Measurements from ENCODE around the gene NXPE4. TPM values are rescaled to one million over a fixed set of nuclear protein-coding genes. Genes with fewer than 3 reads are reported as not detected.
"Not testable (repeated sequence)": the region's sequence is repeated elsewhere in the genome, so short reads cannot be mapped to it uniquely, and the experiment has no call there.

The NXPE4 gene
- total RNA-seq, 2 experiments from 2014 or later, result not detected

DNA sequence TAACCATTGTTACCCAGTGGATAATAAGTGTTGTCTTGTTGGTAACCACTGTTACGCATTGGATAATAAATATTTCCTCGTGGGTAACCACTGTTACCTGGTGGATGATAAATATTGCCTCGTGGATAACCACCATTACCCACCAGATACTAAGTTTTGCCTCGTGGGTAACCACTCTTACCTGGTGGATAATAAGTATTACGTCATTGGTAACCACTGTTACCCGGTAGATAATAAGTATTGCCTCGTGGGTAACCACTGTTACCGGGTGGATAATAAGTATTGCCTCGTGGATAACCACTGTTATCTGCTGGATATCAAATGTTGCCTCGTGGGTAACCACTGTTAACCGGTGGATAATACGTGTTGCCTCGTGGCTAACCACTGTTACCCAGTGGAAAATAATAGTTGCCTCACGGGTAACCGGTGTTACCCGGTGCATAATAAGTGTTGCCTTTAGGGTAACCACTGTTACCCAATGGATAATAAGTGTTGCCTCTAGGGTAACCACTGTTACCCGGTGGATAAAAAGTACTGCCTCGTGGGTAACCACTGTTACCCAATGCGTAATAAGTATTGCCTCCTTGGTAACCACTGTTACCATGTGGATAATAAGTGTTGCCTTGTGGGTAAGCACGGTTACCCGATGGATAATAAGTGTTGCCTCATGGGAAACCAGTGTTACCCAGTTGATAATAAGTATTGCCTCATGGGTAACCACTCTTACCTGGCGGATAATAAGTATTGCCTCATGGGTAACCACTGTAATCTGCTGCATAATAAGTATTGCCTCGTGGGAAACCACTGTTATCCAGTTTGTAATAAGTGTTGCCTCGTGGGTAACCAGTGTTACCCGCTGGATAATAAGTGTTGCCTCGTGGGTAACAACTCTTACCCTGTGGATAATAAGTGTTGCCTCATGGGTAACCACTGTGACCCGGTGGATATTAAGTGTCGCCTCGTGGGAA, 21.9 kb upstream of the NXPE4 start:
- ChIA-PET CTCF (no interaction called here), POLR2A (no interaction called here)
- H3K36me3 Mint-ChIP-seq (ENCODE audit: low read depth), result no peaks in the 10 kb centered on the region
- no peak overlapping the region for H3K4me3 Mint-ChIP-seq
- H3K4me1 Mint-ChIP-seq (ENCODE audit: low read depth), result no peaks in the 10 kb centered on the region
- DNase-seq (no peak), ATAC-seq (no peak)
- H3K27ac Mint-ChIP-seq, result no peak overlapping the region
- H3K27me3 Mint-ChIP-seq (ENCODE audit: low read depth), result no peaks in the 10 kb centered on the region
- H3K9me3 Mint-ChIP-seq (ENCODE audit: insufficient read depth), result peaks cover 7% of the 10 kb centered on the region

DNA sequence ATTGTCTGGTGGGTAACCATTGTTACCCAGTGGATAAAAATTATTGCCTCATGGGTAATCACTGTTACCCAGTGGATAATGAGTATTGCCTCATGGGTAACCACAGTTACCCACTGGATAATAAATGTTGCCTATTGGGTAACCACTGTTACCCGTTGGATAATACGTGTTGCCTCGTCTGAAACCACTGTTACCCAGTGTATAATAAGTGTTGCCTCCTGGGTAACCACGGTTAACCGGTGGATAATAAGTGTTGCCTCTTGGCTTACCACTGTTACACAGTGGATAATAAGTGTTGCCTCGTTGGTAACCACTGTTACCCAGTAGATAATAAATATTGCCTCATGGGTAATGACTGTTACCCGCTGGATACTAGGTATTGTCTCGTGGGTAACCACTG, 20.9 kb upstream of the NXPE4 start:
- DNase-seq (no peak), ATAC-seq (no peak)
- no peaks in the 10 kb centered on the region for H3K36me3 Mint-ChIP-seq (ENCODE audit: low read depth)
- ChIA-PET POLR2A (no interaction called here), CTCF (no interaction called here)
- peaks cover 8% of the 10 kb centered on the region for H3K9me3 Mint-ChIP-seq (ENCODE audit: insufficient read depth)
- no peaks in the 10 kb centered on the region for H3K27me3 Mint-ChIP-seq (ENCODE audit: low read depth)
- no peak overlapping the region for H3K27ac Mint-ChIP-seq
- H3K4me3 Mint-ChIP-seq, result no peak overlapping the region
- H3K4me1 Mint-ChIP-seq (ENCODE audit: low read depth), result no peaks in the 10 kb centered on the region

DNA sequence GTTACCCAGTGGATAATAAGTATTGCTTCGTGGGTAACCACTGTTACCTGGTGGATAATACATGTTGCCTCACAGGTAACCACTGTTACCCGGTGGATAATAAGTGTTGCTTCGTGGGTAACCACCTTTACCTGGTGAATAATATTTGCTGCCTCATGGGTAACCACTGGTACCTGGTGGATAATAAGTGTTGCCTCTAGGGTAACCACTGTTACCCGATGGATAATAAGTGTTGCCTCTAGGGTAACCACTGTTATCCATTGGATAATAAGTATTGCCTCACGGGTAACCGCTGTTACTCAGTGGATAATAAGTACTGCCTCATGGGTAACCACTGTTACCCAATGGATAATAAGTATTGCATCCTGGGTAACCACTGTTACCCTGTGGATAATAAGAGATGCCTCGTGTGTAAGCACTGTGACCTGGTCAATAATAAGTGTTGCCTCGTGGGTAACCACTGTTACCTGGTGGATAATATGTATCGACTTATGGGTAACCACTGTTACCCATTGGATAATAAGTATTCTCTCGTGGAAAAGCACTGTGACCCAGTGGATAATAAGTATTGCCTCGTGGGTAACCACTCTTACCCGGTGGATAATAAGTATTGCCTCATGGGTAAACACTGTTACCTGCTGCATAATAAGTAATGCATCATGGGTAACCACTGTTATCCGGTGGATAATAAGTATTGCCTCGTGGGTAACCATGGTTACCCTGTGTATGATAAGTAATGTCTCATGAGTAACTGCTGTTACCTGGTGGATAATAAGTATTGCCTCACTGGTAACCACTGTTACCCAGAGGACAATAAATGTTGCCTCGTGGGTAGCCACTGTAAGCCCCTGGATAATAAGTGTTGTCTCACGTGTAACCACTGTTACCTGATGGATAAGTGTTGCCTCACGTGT, 20.1 kb upstream of the NXPE4 start:
- H3K4me1 Mint-ChIP-seq (ENCODE audit: low read depth), result no peaks in the 10 kb centered on the region
- H3K27me3 Mint-ChIP-seq (ENCODE audit: low read depth), result no peaks in the 10 kb centered on the region
- no peak overlapping the region for H3K4me3 Mint-ChIP-seq
- DNase-seq, result no peak
- ChIA-PET CTCF (no interaction called here), POLR2A (no interaction called here)
- H3K27ac Mint-ChIP-seq, result no peak overlapping the region
- no peak for ATAC-seq
- peaks cover 6% of the 10 kb centered on the region for H3K9me3 Mint-ChIP-seq (ENCODE audit: insufficient read depth)
- no peaks in the 10 kb centered on the region for H3K36me3 Mint-ChIP-seq (ENCODE audit: low read depth)

DNA sequence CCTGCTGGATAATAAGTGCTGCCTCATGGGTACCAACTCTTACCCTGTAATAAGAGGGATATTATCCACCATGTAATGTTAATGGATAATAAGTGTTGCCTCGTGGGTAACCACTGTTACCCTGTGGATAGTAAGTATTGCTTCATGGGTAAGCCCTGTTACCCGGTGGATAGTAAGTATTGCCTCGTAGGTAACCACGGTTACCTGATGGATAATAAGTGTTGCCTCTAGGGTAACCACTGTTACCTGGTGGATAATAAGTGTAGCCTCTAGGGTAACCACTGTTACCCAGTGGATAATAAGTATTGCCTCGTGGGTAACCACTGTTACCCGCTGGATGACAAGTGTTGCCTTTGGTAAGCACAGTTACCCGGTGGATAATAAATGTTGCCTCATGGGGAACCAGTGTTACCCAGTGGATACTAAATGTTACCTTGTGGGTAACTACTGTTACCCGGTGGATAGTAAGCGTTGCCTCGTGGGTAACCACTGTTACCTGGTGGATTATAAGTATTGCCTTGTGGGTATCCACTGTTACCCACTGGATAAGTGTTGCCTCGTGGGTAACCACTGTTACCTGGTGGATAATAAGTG, 18.6 kb upstream of the NXPE4 start:
- CTCF ChIA-PET, result no interaction called here
- ATAC-seq, result no peak
- Mint-ChIP-seq H3K36me3 (ENCODE audit: low read depth) (no peaks in the 10 kb centered on the region), H3K4me3 (no peak overlapping the region), H3K4me1 (ENCODE audit: low read depth) (no peaks in the 10 kb centered on the region), H3K27ac (no peak overlapping the region), H3K27me3 (ENCODE audit: low read depth) (no peaks in the 10 kb centered on the region), H3K9me3 (ENCODE audit: insufficient read depth) (peaks cover 6% of the 10 kb centered on the region)
- no peak for DNase-seq
- POLR2A ChIA-PET, result no interaction called here

DNA sequence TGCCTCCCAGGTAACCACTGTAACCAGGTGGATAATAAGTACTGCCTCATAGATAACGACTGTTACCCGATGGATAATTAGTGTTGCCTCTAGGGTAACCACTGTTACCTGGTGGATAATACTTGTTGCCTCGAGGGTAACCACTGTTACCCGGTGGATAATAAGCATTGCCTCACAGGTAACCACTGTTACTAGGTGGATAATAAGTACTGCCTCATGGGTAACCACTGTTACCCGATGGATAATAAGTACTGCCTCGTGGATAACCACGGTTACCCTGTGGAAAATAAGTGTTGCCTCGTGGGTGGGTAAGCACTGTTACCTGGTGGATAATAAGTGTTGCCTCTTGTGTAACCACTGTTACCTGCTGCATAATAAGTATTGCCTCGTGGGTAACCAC, 17.5 kb upstream of the NXPE4 start:
- ATAC-seq; H3K4me3 Mint-ChIP-seq; H3K9me3 Mint-ChIP-seq (ENCODE audit: insufficient read depth); DNase-seq; H3K4me1 Mint-ChIP-seq (ENCODE audit: low read depth); POLR2A ChIA-PET; H3K36me3 Mint-ChIP-seq (ENCODE audit: low read depth); H3K27me3 Mint-ChIP-seq (ENCODE audit: low read depth); CTCF ChIA-PET; H3K27ac Mint-ChIP-seq: not testable (repeated sequence)

DNA sequence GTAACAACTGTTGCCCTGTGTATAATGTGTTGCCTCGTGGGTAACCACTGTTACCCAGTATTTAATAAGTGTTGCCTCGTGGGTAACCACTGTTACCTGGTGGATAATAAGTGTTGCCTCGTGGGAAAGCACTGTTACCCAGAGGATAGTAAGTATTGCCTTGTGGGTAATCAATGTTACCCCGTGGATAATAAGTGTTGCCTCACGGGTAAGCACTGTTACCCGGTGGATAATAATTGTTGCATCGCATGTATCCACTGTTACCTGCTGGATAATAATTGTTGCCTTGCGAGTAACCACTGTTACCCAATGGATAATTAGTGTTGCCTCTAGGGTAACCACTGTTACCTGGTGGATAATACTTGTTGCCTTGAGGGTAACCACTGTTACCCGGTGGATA, 17.1 kb upstream of the NXPE4 start:
- Mint-ChIP-seq H3K9me3 (ENCODE audit: insufficient read depth) (peaks cover 9% of the 10 kb centered on the region), H3K27me3 (ENCODE audit: low read depth) (no peaks in the 10 kb centered on the region), H3K4me3 (no peak overlapping the region), H3K4me1 (ENCODE audit: low read depth) (no peaks in the 10 kb centered on the region), H3K27ac (no peak overlapping the region), H3K36me3 (ENCODE audit: low read depth) (no peaks in the 10 kb centered on the region)
- CTCF ChIA-PET, result no interaction called here
- ATAC-seq, result no peak
- DNase-seq, result no peak
- POLR2A ChIA-PET, result no interaction called here

DNA sequence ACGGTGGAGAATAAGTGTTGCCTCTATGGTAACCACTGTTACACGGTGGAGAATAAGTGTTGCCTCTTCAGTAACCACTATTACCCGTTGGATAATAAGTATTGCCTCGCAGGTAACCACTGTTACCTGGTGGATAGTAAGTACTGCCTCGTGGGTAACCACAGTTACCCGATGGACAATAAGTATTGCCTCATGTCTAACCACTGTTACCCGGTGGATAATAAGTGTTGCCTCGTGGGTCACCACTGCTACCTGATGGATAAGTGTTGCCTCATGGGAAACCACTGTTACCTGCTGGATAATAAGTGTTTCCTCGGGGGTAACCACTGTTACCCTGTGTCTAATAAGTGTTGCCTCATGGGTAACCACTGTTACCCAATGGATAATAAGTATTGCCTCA, 16.6 kb upstream of the NXPE4 start:
- POLR2A ChIA-PET; H3K27ac Mint-ChIP-seq; DNase-seq; H3K4me3 Mint-ChIP-seq; H3K27me3 Mint-ChIP-seq (ENCODE audit: low read depth); CTCF ChIA-PET; H3K4me1 Mint-ChIP-seq (ENCODE audit: low read depth); H3K36me3 Mint-ChIP-seq (ENCODE audit: low read depth); ATAC-seq: not testable (repeated sequence)
- peaks cover 12% of the 10 kb centered on the region for H3K9me3 Mint-ChIP-seq (ENCODE audit: insufficient read depth)

DNA sequence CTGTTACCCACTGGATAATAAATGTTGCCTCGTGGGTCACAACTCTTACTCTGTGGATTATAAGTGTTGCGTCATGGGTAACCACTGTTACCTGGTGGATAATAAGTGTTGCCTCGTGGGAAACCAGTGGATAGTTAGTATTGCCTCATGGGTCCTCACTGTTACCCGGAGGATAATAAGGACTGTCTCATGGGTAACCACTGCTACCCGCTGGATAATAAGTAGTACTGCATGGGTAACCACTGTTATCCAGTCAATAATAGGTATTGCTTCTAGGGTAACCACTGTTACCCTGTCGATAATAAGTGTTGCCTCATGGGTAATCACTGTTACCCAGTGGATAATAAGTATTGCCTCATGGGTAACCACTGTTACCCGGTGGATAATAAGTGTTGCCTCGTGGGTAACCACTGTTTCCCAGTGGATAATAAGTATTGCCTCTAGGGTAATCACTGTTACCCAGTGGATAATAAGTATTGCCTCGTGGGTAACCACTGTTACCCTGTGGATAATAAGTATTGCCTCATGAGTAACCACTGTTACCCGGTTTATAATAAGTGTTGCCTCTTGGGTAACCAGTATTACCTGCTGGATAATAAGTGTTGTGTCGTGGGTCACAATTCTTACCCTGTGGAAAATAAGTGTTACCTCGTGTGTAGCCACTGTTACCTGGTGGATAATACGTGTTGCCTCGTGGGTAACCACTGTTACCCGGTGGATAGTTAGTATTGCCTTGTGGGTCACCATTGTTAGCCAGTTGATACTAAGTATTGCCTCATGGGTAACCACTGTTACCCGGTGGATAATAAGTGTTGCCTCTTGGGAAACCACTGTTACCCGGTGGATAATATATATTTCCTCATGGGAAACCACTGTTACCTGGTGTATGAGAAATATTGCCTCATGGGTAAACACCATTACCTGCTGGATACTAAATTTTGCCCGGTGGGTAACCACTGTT, 15.7 kb upstream of the NXPE4 start:
- ChIA-PET POLR2A (no interaction called here), CTCF (no interaction called here)
- DNase-seq (no peak), ATAC-seq (no peak)
- Mint-ChIP-seq H3K27ac (no peak overlapping the region), H3K4me3 (no peak overlapping the region), H3K9me3 (ENCODE audit: insufficient read depth) (peaks cover 12% of the 10 kb centered on the region), H3K4me1 (ENCODE audit: low read depth) (no peaks in the 10 kb centered on the region), H3K36me3 (ENCODE audit: low read depth) (no peaks in the 10 kb centered on the region), H3K27me3 (ENCODE audit: low read depth) (no peaks in the 10 kb centered on the region)

GRCh38 chr11:114610550-114610949, 15.0 kb upstream of the NXPE4 start:
- DNase-seq, result no peak
- ATAC-seq, result no peak
- H3K27me3 Mint-ChIP-seq (ENCODE audit: low read depth), result no peaks in the 10 kb centered on the region
- no peak overlapping the region for H3K27ac Mint-ChIP-seq
- ChIA-PET POLR2A (no interaction called here), CTCF (no interaction called here)
- peaks cover 12% of the 10 kb centered on the region for H3K9me3 Mint-ChIP-seq (ENCODE audit: insufficient read depth)
- no peaks in the 10 kb centered on the region for H3K36me3 Mint-ChIP-seq (ENCODE audit: low read depth)
- H3K4me3 Mint-ChIP-seq, result no peak overlapping the region
- no peaks in the 10 kb centered on the region for H3K4me1 Mint-ChIP-seq (ENCODE audit: low read depth)

- H3K27ac Mint-ChIP-seq, result no peak overlapping the region
- no peaks in the 10 kb centered on the region for H3K36me3 Mint-ChIP-seq (ENCODE audit: low read depth)
- no peak for DNase-seq
- H3K4me3 Mint-ChIP-seq, result no peak overlapping the region
- no peaks in the 10 kb centered on the region for H3K27me3 Mint-ChIP-seq (ENCODE audit: low read depth)
- ChIA-PET CTCF (no interaction called here), POLR2A (no interaction called here)
- H3K9me3 Mint-ChIP-seq (ENCODE audit: insufficient read depth), result peaks cover 12% of the 10 kb centered on the region
- H3K4me1 Mint-ChIP-seq (ENCODE audit: low read depth), result no peaks in the 10 kb centered on the region
- no peak for ATAC-seq
Measured at GRCh38 chr11:114609429-114609828, 13.8 kb upstream of the NXPE4 start.

- not testable (repeated sequence) for H3K27ac Mint-ChIP-seq
Measured at GRCh38 chr11:114608605-114609004, 13.0 kb upstream of the NXPE4 start.

More at GRCh38 chr11:114608605-114609004, 13.0 kb upstream of the NXPE4 start:
- H3K4me1 Mint-ChIP-seq (ENCODE audit: low read depth); ATAC-seq; H3K36me3 Mint-ChIP-seq (ENCODE audit: low read depth); CTCF ChIA-PET; H3K4me3 Mint-ChIP-seq; DNase-seq; H3K27me3 Mint-ChIP-seq (ENCODE audit: low read depth); POLR2A ChIA-PET: not testable (repeated sequence)
- peaks cover 12% of the 10 kb centered on the region for H3K9me3 Mint-ChIP-seq (ENCODE audit: insufficient read depth)

Data from activated CD8-positive, alpha-beta T cell treated with anti-CD3 and anti-CD28 coated beads, Interleukin-2, amount 10 ng/mL, durations not matched to agents 7 days and 5 days (primary cell).